SK-N-MC (cell line): Measurements from ENCODE around the gene PAMR1.

Experiments used
- EZH2 ChIP-seq: fragments of 200-600 bp; sonication (generic); IDR thresholded peaks from one replicate; pipeline ENCODE4 v1.6.1; 2017; ENCODE audit warnings: antibody characterized with exemption
- FOXP2 ChIP-seq: optimal IDR thresholded peaks from 2 replicates; pipeline ENCODE3; 2011; ENCODE audit warnings: mild to moderate bottlenecking, moderate library complexity; ENCODE audit not compliant: insufficient read depth; ENCODE audit errors: extremely low read length, control extremely low read depth
- POLR2AphosphoS5 ChIP-seq: IDR thresholded peaks from 2 replicates; pipeline ENCODE4 v1.6.1; 2012; ENCODE audit warnings: mild to moderate bottlenecking, low read depth, low read length, borderline replicate concordance

DNA sequence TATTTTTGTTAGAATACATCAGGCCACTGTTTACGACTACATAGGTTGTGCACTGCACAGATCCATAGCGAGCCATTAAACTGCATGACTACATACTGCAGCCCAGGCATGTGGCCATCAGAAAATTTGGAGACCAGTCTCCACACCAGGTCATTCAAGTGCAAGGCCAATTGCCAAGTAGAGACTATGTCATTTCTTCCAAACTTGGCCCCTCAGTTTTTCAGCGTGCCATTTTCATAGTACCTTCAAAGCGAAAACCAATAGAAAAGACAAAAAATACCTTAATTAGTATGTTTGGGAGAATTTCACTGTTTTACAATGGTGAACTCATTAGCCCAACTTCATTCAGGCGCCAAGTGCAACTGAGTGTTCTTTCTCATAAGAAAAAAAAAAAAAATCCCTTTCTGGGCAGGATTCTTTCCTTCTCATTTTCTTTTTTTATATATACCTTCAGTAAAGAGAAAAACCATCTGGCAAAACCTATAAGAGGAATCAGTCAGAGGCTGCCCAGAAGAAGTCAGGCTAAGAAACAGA, 30.4 kb downstream of the PAMR1 start:
- no peak for TF ChIP-seq EZH2
- no peak for TF ChIP-seq POLR2AphosphoS5
- TF ChIP-seq FOXP2, result no peak
